HCT116 (cell line): ENCODE results near the gene TMEM138. TPM values are rescaled to one million over a fixed set of nuclear protein-coding genes. Genes with fewer than 3 reads are reported as not detected.

Source experiments
- ATAC-seq: fragments of 200-7000 bp; cut with Tn5 transposase; 2 replicates; pipeline ENCODE4 v1.9.1; 2020; ENCODE audit warnings: mild to moderate bottlenecking, moderate library complexity
- BruUV-seq: library from RNA; stranded (reverse); fragments of 400-500 nt; replicated peaks from 2 replicates; lab custom pipeline; 2021; lab: Mats Ljungman, UMichigan
- CTCF ChIA-PET: fragments of 300-600 bp; sonication (Branson Sonifier 250); formaldehyde crosslinking; loops from one replicate; lab custom pipeline; 2021; ENCODE audit warnings: antibody characterized with exemption; lab: Charles Lee
- POLR2A ChIA-PET: fragments of 300-600, 350-600 bp; sonication (Branson Sonifier 250); formaldehyde crosslinking; loops from one replicate; lab custom pipeline; 2021; ENCODE audit warnings: antibody characterized with exemption; lab: Charles Lee
- RAD21 ChIA-PET, 2 experiments: fragments of 300-600 bp; sonication (Branson Sonifier 250); formaldehyde crosslinking; loops; one replicate each; lab custom pipeline; 2023; ENCODE audit warnings: low total read pairs in 2 of 2; ENCODE audit not compliant: uncharacterized antibody in 2 of 2, unreplicated experiment in 2 of 2, low non-redundant PET in 1 of 2; lab: Charles Lee
- DNase-seq: peaks from one replicate; pipeline ENCODE4 v3.0.0-alpha.2; 2010; ENCODE audit warnings: low read depth, low spot score
- H2AFZ ChIP-seq: fragments of 200-600 bp; shearing (Covaris generic), sonication (generic); 2 replicates; pipeline ENCODE4 v1.6.1; 2017; ENCODE audit warnings: low read depth, mixed run types, mixed read lengths, antibody characterized with exemption, low read length; ENCODE audit not compliant: poor library complexity, severe bottlenecking
- H3K27ac ChIP-seq: 2 replicates; pipeline ENCODE4 v1.5.1; 2012; ENCODE audit warnings: low read depth, low read length
- H3K27me3 ChIP-seq: fragments of 200-600 bp; sonication (generic); 2 replicates; pipeline ENCODE4 v1.6.1; 2016; ENCODE audit warnings: mixed run types, low read length, mixed read lengths; ENCODE audit not compliant: insufficient read depth
- H3K36me3 ChIP-seq, 2 experiments: fragments of 200-500 bp in 1 of 2; fragments of 200-600 bp in 1 of 2; sonication (Bioruptor generic) in 1 of 2; sonication (generic) in 1 of 2; 2 replicates each; pipeline versions ENCODE4 v1.5.1 to v1.6.1; 2014 to 2016; ENCODE audit warnings: low read length in 2 of 2, inconsistent platforms in 1 of 2, mixed read lengths in 1 of 2, mixed run types in 1 of 2; ENCODE audit not compliant: insufficient read depth in 2 of 2, control insufficient read depth in 1 of 2
- H3K4me1 ChIP-seq, 2 experiments: fragments of 200-600 bp in 1 of 2; sonication (generic) in 1 of 2; 2 replicates each; pipeline versions ENCODE4 v1.5.1 to v1.6.1; 2012 to 2017; ENCODE audit warnings: low read length in 2 of 2, inconsistent platforms in 1 of 2, mild to moderate bottlenecking in 1 of 2, mixed read lengths in 1 of 2, mixed run types in 1 of 2, moderate library complexity in 1 of 2; ENCODE audit not compliant: insufficient read depth in 2 of 2, control insufficient read depth in 1 of 2
- H3K4me2 ChIP-seq: fragments of 200-600 bp; sonication (generic); 2 replicates; pipeline ENCODE4 v1.6.1; 2017; ENCODE audit warnings: mixed run types, low read length, mixed read lengths
- H3K4me3 ChIP-seq, 2 experiments: fragments of 200-600 bp in 1 of 2; sonication (generic) in 1 of 2; replicated peaks in 1 of 2; 2 replicates each; pipeline ENCODE4 v1.5.1; 2011 to 2016; ENCODE audit warnings: low read length in 2 of 2, control low read depth in 1 of 2, low read depth in 1 of 2, mild to moderate bottlenecking in 1 of 2, mixed read lengths in 1 of 2, mixed run types in 1 of 2
- H3K79me2 ChIP-seq: fragments of 200-600 bp; sonication (generic); 2 replicates; pipeline ENCODE4 v1.6.1; 2017; ENCODE audit warnings: mild to moderate bottlenecking, mixed run types, low read length, moderate library complexity, mixed read lengths; ENCODE audit not compliant: insufficient read depth
- H3K9ac ChIP-seq: fragments of 200-600 bp; sonication (generic); 2 replicates; pipeline ENCODE4 v1.6.1; 2016; ENCODE audit warnings: low read length, mixed read lengths
- H3K9me2 ChIP-seq: fragments of 200-600 bp; sonication (generic), shearing (Covaris generic); 2 replicates; pipeline ENCODE4 v1.6.1; 2017; ENCODE audit warnings: mixed run types, mild to moderate bottlenecking, moderate library complexity; ENCODE audit not compliant: insufficient read depth
- H3K9me3 ChIP-seq, 2 experiments: fragments of 200-500 bp in 1 of 2; fragments of 200-600 bp in 1 of 2; sonication (Bioruptor generic) in 1 of 2; sonication (generic) in 1 of 2; 2 replicates each; pipeline ENCODE4 v1.6.1; 2014 to 2017; ENCODE audit warnings: low read length in 2 of 2, mixed read lengths in 2 of 2, inconsistent platforms in 1 of 2, low read depth in 1 of 2, mild to moderate bottlenecking in 1 of 2, mixed run types in 1 of 2, moderate library complexity in 1 of 2; ENCODE audit not compliant: control insufficient read depth in 1 of 2, insufficient read depth in 1 of 2
- H4K20me1 ChIP-seq: fragments of 200-600 bp; sonication (generic), shearing (Covaris generic); 2 replicates; pipeline ENCODE4 v1.6.1; 2017; ENCODE audit warnings: mixed run types, mild to moderate bottlenecking, moderate library complexity; ENCODE audit not compliant: insufficient read depth
- CBX3 ChIP-seq: IDR thresholded peaks from 2 replicates; pipeline ENCODE4 v1.6.1; 2012; ENCODE audit warnings: low read depth
- CEBPB ChIP-seq: IDR thresholded peaks from 2 replicates; pipeline ENCODE4 v1.6.1; 2012; ENCODE audit warnings: low read depth
- EGR1 ChIP-seq: IDR thresholded peaks from 2 replicates; pipeline ENCODE4 v1.6.1; 2012; ENCODE audit warnings: low read depth
- EZH2 ChIP-seq: fragments of 200-600 bp; sonication (generic); IDR thresholded peaks from 2 replicates; pipeline ENCODE4 v1.6.1; 2017; ENCODE audit warnings: antibody characterized with exemption, mixed run types
- JUND ChIP-seq: IDR thresholded peaks from 2 replicates; pipeline ENCODE4 v1.6.1; 2012
- MAX ChIP-seq: IDR thresholded peaks from 2 replicates; pipeline ENCODE4 v1.6.1; 2012
- POLR2AphosphoS5 ChIP-seq: IDR thresholded peaks from 2 replicates; pipeline ENCODE4 v1.6.1; 2011; ENCODE audit warnings: mild to moderate bottlenecking, low read depth, low read length, moderate library complexity
- REST ChIP-seq: IDR thresholded peaks from 2 replicates; pipeline ENCODE4 v1.6.1; 2012; ENCODE audit warnings: low read depth
- SP1 ChIP-seq: IDR thresholded peaks from 2 replicates; pipeline ENCODE4 v1.6.1; 2012; ENCODE audit warnings: low read depth
- SRF ChIP-seq: IDR thresholded peaks from 2 replicates; pipeline ENCODE4 v1.6.1; 2012; ENCODE audit warnings: low read depth
- ZFX ChIP-seq: fragments of 450-650 bp; IDR thresholded peaks from 2 replicates; pipeline ENCODE4 v1.6.1; 2017
- intact Hi-C: fragments of 100-400 bp; cut with micrococcal nuclease; formaldehyde crosslinking; loops from 2 replicates; pipeline ENCODE4 v1.10.0; 2022
- total RNA-seq: library from RNA; stranded (reverse); gene quantifications from one replicate; pipeline ENCODE4 v1.2.1, GENCODE V29; 2021; ENCODE audit not compliant: unreplicated experiment

TMEM138 gene
- total RNA-seq, 1 experiment from 2014 or later = 45.0 TPM

GRCh38 chr11:61375761-61376108 is 13.6 kb downstream of the TMEM138 start:
- H3K9ac ChIP-seq = no peak overlapping the region
- RAD21 ChIA-PET = no interaction called here
- H3K4me1 ChIP-seq = no peaks in the 10 kb centered on the region
- no TSS peak for BruUV-seq
- no peak for DNase-seq
- intact Hi-C loops = no loop called here
- no peaks in the 10 kb centered on the region for H3K79me2 ChIP-seq
- H4K20me1 ChIP-seq = no peaks in the 10 kb centered on the region
- no peak overlapping the region for H3K4me2 ChIP-seq
- H3K9me3 ChIP-seq = no peaks in the 10 kb centered on the region
- TF ChIP-seq CBX3 (no peak), EZH2 (no peak), EGR1 (no peak), ZFX (no peak), SP1 (no peak), MAX (no peak), JUND (no peak), CEBPB (no peak), SRF (no peak), REST (no peak), POLR2AphosphoS5 (no peak)
- TF ChIP-seq, all 23 proteins: peak for 0
- Histone ChIP-seq H3K9me2 (no peaks in the 10 kb centered on the region), H3K27me3 (no peaks in the 10 kb centered on the region), H3K4me3 (no peak overlapping the region), H3K27ac (no peak overlapping the region), H3K36me3 (0 out of 4 replicates have a peak, but pooled peaks cover 0 to under 1% of the 10 kb centered on the region in 2 experiments), H2AFZ (no peak overlapping the region)
- ATAC-seq = no peak
- ChIA-PET CTCF (interaction anchor here (1.8 kb wide), 1 partner anchor 9 kb away, joined by 10 read pairs; no protein-coding TSS in a partner anchor), POLR2A (interaction anchor here (0.7 kb wide), 1 partner anchor 268 kb away, joined by 3 read pairs; no protein-coding TSS in a partner anchor)
